ENCODE measurements around the gene CLDN9.

GRCh38 chr16:2987833-2988232 is 24.9 kb upstream of the CLDN9 start:
- no peak for TF ChIP-seq CTCF (IDR thresholded peaks at IDR 0.05; ENCODE audit: low read depth, low read length, poor library complexity, severe bottlenecking)
- TF ChIP-seq EZH2phosphoT487 (IDR thresholded peaks at IDR 0.05; ENCODE audit: borderline replicate concordance, low read length) = no peak
